HEK293T (cell line): ENCODE measurements around the gene CARD11.

Experiments
- ARNT ChIP-seq: fragments of 450-650 bp; IDR thresholded peaks from 2 replicates; pipeline ENCODE4 v1.6.1; 2017; ENCODE audit warnings: mild to moderate bottlenecking
- BHLHE40 ChIP-seq: fragments of 450-650 bp; IDR thresholded peaks from 2 replicates; pipeline ENCODE4 v1.6.1; 2016; ENCODE audit warnings: mild to moderate bottlenecking, moderate library complexity, borderline replicate concordance
- FOXA1 ChIP-seq: fragments of 450-650 bp; IDR thresholded peaks from 2 replicates; pipeline ENCODE4 v1.6.1; 2016; ENCODE audit warnings: mild to moderate bottlenecking
- FOXM1 ChIP-seq: fragments of 450-650 bp; IDR thresholded peaks from 2 replicates; pipeline ENCODE4 v1.6.1; 2017; ENCODE audit warnings: mild to moderate bottlenecking, borderline replicate concordance
- HDGF ChIP-seq: fragments of 450-650 bp; IDR thresholded peaks from 2 replicates; pipeline ENCODE4 v1.6.1; 2017; ENCODE audit warnings: antibody characterized with exemption, borderline replicate concordance
- L3MBTL2 ChIP-seq: fragments of 450-650 bp; conservative IDR thresholded peaks from 2 replicates; pipeline ENCODE4 v1.6.1; 2016; ENCODE audit warnings: mild to moderate bottlenecking
- LEF1 ChIP-seq: fragments of 450-650 bp; IDR thresholded peaks from 2 replicates; pipeline ENCODE4 v1.6.1; 2017; ENCODE audit warnings: mild to moderate bottlenecking, borderline replicate concordance
- NFRKB ChIP-seq: fragments of 450-650 bp; IDR thresholded peaks from 2 replicates; pipeline ENCODE4 v1.6.1; 2016; ENCODE audit warnings: mild to moderate bottlenecking, moderate library complexity
- SP1 ChIP-seq: fragments of 450-650 bp; IDR thresholded peaks from 2 replicates; pipeline ENCODE4 v1.6.1; 2017
- TF ChIP-seq, protein P1 (sequence below): fragments of 450-650 bp; IDR thresholded peaks from 2 replicates; pipeline ENCODE4 v1.6.1; 2016

DNA sequence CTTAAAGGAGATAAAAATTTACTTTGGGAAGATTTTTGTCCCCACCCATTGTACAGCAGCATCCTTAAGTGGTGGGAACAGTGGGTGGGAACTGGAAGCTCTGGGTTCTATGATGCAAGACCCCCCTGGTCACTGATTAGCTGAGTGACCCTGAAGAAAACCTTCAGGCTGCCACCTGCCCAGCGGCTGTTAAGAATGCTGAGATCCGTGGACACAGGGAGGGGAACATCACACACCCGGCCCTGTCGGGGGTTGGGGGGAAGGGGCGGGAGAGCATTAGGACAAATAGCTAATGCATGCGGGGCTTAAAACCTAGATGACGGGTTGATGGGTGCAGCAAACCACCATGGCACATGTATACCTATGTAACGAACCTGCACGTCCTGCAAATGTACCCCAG lies 14.5 kb downstream of the CARD11 start:
- TF ChIP-seq BHLHE40 (no peak), FOXM1 (no peak), SP1 (no peak), NFRKB (no peak), L3MBTL2 (no peak), HDGF (no peak), FOXA1 (no peak), LEF1 (no peak), ARNT (no peak)
- TF ChIP-seq, protein P1, sequence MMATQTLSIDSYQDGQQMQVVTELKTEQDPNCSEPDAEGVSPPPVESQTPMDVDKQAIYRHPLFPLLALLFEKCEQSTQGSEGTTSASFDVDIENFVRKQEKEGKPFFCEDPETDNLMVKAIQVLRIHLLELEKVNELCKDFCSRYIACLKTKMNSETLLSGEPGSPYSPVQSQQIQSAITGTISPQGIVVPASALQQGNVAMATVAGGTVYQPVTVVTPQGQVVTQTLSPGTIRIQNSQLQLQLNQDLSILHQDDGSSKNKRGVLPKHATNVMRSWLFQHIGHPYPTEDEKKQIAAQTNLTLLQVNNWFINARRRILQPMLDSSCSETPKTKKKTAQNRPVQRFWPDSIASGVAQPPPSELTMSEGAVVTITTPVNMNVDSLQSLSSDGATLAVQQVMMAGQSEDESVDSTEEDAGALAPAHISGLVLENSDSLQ = no peak
